HG02623 (cell line): Measurements from ENCODE around the gene BMP2K.

Experiments
- ATAC-seq: cut with Tn5 transposase; IDR thresholded peaks from one replicate; pipeline ENCODE4 v1.9.1; 2021; ENCODE audit warnings: moderate library complexity; ENCODE audit not compliant: unreplicated experiment

Gene BMP2K

DNA sequence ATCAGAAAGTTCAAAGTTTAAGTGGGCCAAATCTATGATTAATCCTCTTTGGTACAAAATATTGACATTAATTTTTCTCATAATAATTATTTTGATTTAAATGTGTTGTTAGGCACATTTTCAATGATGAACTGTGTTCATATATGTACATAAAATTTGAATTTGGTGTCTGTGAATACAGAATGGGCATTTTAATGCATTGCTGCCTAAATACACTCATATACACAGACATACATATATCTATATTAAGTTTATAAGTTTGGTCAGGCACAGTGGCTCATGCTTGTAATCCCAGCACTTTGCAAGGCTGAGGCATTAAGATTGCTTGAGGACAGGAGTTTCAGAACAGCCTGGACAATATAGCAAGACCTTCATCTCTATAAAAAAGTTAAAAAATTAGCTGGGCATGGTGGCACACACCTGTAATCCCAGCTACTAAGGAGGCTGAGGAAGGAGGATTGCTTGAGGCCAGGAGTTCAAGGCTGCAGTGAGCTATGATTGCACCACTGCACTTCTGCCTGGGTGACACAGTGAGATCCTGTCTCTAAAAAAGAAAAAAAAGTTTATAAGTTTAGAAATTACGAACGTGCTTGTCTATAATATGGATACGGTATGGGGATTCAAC lies 12.3 kb upstream of the BMP2K start:
- ATAC-seq = no peak

DNA sequence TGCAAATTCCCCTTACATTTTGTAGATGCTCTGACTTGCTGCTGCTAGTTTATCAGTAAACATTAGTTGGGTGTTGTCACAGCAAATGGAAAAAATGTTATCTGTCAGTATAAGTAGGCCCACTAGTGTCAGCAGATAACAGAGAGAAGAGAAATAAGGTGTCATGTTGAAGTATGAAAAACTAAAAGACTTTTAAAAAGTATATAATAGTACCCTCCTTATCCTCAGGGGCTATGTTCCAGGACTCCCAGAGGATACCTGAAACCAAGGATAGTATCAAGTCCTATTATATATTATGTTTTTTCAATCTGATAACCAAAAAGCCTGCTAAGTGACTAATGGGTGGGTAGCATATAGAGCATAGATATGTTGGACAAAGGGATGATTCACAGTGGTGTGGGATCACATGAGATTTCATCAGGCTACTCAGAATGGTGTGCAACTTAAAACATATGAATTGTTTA lies 11.6 kb upstream of the BMP2K start:
- no peak for ATAC-seq

DNA sequence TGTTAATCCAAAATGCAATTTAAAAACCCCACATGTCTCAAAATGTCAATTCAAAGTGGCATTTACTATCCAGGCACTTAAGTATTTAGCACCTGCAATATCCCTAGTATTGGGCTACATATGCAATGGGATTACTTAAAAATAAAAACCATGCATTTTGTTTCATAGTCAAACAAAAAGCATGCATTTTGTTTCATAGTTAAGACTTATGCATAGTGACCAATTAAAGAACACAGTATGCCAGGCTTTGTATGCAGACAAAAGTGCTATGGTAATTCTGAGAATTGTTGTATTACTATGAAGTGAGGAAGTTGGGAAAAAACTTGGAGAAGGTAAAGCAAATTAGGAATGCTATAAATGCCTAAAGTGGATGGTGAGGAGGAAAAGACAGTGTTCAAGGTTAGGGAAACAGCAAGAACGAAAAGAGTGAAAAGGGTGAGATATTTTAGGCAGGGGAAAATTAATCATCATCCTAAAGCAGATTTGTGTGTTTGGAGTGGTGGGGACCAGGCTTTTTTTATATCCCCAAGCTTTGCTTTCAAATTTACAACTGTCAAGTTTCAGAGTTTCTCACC lies 10.6 kb upstream of the BMP2K start:
- no peak for ATAC-seq

DNA sequence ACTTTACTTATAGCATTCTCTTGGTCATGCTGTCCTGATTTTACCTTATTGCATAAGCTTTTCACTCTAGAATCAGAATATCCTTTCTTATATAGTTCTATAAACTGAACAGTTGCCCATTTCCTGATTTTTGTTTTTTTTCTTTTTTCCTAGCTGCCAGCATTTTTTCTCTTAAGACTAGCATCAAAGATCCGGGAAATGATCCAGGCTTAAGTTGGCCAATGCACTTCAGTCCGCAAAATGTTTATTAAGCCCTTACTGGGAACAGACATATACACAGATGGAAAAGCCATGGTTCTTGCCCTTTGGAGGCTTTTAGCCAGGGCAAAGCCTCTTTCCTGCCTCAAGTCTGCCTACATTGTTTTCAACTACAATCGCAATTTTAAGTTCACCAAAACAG lies 10.1 kb upstream of the BMP2K start:
- no peak for ATAC-seq

DNA sequence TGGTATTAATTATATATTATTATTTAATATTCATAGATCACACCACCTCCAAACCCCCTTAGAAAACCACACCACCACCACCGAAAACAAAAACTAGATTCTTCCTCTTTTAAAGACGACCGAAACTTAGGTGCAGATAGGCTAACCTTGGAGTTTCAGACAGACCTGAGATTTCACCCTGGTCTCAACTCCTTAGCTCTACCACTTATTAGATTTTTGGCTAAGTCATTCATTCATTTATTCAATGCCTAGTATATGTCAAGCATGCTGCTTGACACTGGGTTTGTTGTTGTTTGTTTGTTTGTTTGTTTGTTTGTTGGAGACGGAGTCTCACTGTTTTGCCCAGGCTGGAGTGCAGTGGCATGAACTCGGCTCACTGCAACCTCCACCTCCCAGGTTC lies 9.5 kb upstream of the BMP2K start:
- peak; percentile 89 for ATAC-seq

DNA sequence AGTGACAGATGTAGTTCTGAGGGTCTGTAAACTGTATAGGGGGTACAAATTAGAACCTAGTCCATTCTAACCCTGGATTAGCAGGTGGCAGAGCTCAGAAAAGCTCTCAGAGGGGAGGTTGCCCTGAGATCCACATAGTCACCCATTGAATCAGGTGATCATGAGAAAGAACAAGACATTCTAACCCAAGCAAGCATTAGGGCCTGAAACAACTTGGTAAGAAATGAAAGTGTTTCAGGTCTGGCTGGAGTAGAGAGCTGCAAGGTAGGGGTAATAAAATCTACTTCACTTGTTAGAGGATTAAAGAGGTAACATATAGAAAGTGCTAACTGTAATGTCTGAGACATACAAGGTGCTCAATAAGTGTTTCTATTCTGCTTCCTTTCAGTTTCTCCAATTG lies 8.8 kb upstream of the BMP2K start:
- ATAC-seq = peak; percentile 58

DNA sequence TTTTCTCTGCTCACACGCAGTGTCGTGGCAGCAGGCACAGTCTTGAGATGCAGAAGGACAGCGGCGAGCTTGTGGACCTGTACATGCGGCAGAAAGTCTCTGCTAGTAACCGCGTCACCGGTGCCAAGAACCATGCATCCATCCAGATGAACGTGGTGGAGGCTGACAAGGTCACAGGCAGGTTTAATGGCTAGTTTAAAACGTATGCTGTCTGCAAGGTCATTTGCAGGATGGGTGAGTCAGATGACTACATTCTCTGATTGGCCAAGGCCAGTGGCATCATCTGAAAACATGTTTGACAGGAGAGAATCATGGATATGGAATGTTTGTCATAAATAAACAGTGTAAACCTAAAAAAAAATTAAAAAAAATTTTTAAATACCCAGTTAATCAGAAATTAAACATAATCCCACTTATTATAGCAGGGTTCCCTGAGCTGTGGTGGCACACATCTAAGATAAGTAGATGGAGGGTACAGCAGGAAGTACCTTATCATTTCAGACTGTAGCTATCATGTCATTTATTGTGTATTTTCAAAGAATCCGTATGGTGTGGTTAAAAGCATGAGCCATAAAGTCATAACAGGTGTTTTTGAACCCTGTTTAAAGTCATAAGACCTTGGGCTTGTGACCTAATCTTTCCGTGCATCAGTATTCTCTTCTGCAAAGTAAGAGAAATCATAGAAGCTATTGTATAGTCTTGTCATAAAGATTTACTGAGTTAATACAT lies 7.5 kb upstream of the BMP2K start:
- no peak for ATAC-seq

DNA sequence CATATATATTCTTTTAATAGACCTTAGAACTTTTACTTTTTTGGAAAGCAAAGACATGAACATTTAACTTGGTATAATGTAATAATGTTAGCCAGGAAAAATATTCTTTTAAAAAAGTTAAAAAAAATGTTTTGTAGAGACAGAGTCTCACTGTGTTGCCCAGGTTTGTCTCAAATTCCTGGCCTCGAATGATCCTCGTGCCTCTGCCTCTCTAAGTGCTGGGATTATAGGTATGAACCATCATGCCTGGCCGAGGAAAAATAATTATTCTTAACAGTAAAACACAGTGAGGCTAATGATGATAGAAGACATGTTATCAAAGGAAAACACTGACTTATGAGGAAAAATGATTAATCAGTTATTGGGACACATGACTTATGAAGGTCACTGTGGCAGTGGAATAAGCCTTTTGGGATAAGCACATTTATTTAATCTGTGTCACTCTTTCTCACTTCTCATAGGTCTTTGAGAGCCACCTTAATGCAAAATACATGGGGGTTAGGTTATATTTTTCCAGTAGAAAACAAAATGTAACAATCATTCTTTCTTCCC lies 6.0 kb upstream of the BMP2K start:
- ATAC-seq = no peak

DNA sequence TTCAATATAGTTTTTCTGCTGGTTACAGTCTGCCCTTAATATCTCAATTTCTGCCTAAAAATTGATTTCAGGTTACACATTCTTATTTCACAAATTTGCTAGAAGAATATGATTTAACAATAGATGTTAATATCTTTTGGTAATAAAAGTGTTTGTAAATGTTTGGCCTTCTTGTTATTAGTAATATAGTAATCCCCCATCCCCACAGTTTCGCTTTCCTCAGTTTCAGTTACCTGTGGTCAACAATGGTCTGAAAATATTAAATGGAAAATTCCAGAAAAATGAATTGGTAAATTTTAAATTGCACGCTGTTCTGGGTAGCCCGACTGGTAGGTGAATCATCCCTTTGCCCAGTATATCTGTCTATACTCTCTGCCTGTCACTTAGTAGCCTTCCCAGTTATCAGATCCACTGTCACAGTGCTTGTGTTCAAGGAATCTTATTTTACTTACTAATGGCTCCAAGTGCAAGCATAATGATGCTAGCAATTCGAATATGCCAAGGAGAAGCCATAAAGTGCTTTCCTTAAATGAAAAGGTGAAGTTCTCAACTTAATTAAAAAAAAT lies 3.5 kb upstream of the BMP2K start:
- ATAC-seq = no peak

DNA sequence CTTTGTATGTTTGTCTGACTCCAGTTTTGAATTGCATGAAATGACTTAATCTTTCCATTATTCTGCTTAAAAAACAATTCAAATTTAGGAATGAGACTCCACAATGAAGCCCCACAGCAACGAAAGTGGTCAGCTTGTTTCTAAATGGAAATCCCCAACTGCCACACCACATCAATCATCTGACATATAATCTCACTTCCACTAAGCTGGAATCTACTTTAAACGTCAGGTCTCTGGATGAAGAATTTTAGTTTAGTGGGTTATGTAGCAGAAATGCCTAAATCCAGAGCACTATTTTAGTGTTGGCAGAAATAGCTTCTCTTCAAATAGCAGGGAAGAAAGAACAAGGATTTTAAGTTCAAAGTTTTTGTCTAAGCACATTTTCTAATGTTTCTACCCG lies 1.7 kb upstream of the BMP2K start:
- no peak for ATAC-seq

DNA sequence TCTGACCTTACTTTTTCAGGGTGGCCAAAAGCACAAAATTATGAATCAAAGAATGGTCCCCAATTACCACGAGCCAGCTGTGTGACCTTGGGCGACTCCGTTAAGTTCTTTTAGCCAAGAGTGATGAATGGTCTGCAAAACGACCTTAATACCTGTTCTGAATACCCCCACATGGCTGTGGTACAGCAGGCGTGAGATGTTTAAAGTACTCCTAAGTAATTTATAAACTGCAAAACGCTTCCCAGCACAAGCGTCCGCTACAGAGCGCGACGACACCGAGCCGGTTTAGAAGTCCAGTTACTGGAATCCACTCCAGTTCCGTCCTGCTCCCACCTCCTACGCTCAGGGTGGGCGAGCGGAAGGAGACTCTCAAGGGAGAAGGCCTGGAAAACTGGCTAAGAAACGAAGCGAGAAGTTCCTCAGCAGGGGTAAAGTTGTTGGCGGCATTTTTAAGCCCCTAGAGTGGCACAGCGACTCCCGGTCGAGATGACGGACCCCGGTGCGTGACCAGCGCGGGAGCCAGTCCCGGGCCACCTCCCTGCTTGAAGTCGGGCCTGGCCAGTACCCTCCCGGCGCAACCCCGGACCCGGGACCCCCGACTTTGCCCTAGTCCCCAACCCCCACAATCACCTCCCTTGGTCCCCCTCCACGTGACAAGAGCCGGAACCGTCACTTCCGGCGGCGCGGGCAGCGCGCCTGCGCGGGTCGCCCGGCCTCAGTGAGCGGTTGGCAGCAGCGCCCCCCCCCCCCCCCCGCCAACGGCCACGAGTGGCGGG lies 659 bp upstream of the BMP2K start:
- peak; percentile 46 for ATAC-seq

DNA sequence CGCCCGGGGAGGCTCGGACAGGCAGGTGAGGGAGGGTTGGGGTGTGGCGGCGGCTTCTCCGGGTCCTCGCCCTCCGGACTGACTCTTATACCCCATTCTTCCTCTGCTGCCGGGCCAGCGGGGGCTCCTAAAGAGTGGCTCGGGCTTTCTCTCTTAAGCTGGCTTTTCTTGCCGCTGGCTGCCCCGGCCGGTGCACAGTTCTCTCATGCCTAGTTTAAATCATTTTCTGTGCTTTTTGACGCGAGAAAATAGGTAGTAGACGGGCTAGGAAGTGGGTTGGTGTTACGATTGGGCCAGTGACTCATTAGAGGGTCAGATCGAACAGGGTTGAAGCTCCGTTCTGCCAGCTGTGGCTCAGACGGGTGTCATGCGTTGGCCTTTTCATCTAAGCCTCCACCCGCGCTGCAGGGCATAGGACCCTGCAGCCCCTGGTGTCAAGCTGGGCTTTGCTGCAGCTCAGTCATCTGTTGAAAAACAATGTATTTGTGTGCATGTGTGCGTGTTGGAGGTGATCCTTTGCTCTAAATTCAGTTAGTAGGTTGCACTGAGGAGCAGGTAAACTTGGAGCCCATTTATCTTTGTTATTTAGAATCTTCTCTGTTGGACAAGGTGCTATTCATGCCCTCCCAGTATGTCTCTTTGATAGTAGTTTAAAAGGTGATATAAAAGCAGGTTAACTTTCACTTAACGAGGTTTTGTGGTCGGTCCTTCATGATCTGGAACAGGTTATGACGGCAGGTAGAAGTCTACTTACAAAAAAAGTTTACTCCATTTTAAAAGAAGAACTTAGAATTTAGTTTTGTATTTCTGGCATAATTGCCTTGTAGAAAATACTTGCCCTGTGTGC lies 802 bp downstream of the BMP2K start:
- ATAC-seq = peak; percentile 22

DNA sequence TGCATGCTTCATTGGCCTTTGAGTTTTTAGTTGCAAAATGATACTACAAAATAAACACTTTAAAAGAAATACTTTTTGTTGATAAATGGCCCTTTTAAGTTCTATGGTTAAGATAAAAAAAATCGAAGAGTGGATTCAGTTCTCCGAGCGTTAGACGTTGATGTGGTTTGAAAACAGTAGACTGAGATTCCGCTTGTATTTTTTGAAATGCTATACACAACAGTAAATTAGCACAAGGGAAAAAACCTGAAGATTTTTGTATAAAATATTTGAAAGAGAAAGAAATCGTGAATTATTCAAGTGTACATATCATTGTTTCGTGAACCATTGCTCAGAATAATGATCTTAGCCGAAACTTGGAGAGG lies 1.4 kb downstream of the BMP2K start:
- no peak for ATAC-seq

DNA sequence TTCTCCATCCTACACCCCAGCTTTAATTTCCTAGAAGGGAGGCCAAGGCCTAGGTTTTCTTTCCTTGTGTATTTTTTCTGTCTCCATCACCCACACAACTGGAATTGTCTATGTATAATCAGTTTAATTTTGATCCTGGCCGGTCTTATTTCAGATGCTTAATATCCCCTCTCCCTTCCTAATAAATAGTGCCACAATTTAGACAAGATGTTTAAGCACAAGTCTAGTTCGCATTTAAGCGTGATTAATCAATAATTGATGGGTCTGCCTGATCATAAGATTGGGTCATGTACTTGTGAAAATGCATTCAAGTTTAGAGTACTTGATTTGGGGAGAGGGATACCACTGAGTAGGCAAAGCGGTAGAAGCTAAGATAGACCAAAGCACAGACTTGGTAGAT lies 2.4 kb downstream of the BMP2K start:
- no peak for ATAC-seq

DNA sequence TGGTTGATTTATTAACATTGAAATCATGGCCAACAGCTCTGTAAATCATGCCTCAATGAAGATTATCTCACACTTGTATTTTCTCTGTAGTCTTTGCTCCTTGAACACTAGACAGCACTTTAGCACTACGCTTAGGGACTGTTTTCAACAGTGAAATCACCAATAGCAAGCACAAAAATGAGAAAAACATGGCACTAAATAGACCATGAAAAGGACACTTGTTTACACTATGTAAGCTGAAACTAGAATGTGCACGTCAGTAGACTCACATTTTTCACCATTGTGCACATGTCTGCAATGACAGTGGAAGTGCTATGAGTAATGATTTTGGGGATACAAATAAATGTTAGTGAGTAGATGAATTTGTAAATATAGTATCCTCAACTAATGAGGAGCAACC lies 3.1 kb downstream of the BMP2K start:
- peak; percentile 15 for ATAC-seq

DNA sequence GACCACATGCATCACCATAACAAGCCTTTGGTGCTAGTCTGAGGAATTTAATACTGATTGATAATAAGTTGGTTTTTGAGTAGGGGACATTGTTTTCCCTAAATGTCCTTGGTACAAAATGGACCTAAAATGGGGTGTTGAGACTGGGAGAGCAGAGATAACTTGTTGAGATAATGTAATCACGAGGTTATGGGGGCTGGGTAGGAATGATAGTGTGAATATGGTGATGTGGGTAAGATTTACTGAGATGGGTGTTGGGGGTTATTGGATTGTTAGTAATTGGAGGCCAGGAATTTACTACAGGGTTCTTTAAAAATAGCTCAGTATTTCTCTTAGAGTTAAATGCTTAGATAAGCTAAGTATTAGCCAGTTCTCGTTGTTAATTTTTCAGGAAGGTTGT lies 3.9 kb downstream of the BMP2K start:
- no peak for ATAC-seq

DNA sequence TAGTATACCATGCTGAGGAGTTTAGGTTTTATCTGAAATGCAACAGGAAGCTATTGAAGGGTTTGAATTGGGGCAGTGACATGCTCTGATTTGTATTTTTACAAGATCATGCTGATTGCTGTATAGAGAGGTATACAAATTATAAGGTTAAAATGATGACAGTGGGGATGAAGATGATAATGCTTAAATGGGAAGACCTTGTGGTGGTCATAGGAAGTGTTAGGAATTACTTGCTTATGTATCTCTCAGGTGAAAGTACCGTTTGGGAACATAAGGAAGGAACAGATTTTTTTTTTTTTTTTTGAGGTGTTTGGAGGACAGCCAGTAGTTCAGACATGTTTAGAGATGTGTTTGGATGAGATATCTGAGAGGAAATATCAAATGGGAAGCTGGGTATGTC lies 5.0 kb downstream of the BMP2K start:
- ATAC-seq = no peak

DNA sequence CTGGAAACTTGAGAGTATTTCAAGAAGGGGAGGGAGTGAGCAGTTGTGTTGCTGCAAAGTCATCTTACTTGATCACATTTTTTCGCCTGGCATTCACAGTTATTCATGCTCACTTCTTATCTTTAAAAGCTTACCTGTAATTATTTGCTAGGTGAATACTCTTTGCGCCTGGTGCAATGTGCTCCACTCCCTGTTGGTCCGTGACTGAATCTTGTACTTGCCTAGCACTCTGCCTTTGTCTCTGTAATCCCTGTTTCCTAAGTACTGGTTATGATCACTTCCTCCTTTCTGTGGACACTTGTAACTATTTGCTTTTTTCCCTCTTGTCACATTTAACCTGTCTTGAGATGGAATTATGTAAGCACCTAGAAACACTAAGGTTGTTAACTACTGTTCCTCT lies 5.8 kb downstream of the BMP2K start:
- ATAC-seq = no peak

DNA sequence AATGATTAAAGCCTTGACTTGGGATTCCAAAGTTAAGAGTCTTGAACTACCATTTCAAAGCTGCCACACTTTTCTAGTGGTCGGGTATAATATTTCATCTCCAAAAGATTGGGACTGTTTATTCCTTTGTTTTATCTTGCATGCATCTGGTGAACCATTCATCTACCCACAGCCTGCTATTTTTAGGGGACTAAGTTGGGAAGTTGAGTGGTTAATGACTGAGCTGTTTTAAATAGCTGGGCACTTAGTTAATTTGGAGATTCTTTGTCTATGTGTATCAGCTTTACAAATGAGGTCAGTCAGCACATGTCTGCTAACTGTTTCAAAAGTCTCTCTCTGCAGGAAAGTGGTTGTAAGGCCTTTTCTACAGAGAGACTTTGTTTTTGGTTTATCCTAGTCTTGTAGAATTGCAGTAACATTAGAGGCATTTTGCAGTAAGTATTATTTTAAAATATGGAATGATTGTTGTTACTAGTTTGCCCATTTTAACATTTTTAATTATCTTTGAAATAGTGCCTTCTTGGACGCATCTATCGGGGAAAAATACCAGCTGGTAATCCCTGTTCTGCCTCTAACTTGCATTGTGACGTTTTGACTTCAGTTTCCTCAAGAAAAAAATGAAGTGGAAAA lies 8.2 kb downstream of the BMP2K start:
- ATAC-seq = no peak
